GM12878 (cell line): ENCODE measurements around the gene THRA. TPM values are rescaled to one million over a fixed set of nuclear protein-coding genes. Genes with fewer than 3 reads are reported as not detected.

Experiments
- ATF3 ChIP-seq: IDR thresholded peaks from 2 replicates; pipeline ENCODE4 v1.6.1; 2011; ENCODE audit warnings: low read depth, mild to moderate bottlenecking, low read length, moderate library complexity, borderline replicate concordance; ENCODE audit errors: extremely low read depth
- BACH1 ChIP-seq: fragments of 450-650 bp; IDR thresholded peaks from 2 replicates; pipeline ENCODE4 v1.6.1; 2017; ENCODE audit warnings: mild to moderate bottlenecking, borderline replicate concordance
- CEBPZ ChIP-seq: fragments of 150-350 bp; IDR thresholded peaks from 2 replicates; pipeline ENCODE4 v1.6.1; 2016; ENCODE audit warnings: low read depth, low read length
- CHD2 ChIP-seq: IDR thresholded peaks from 2 replicates; pipeline ENCODE4 v1.6.1; 2011; ENCODE audit warnings: low read depth, low read length, improper control_type of control experiment, borderline replicate concordance
- CTCF ChIP-seq, 3 experiments: IDR thresholded peaks in 2 of 3; conservative IDR thresholded peaks in 1 of 3; 2 replicates each; pipeline ENCODE4 v1.5.1; 2011; ENCODE audit warnings: low read depth in 3 of 3, low read length in 3 of 3, mild to moderate bottlenecking in 3 of 3, control low read depth in 2 of 3, moderate library complexity in 2 of 3, inconsistent platforms in 1 of 3, mixed read lengths in 1 of 3; ENCODE audit not compliant: control insufficient read depth in 2 of 3, insufficient read depth in 1 of 3; ENCODE audit errors: extremely low read depth in 1 of 3
- IKZF1 ChIP-seq: fragments of 450-650 bp; conservative IDR thresholded peaks from 2 replicates; pipeline ENCODE4 v1.6.1; 2017; ENCODE audit warnings: antibody characterized with exemption, mild to moderate bottlenecking
- LARP7 ChIP-seq: fragments of 450-650 bp; IDR thresholded peaks from 2 replicates; pipeline ENCODE4 v1.6.1; 2017; ENCODE audit warnings: mild to moderate bottlenecking
- NBN ChIP-seq: fragments of 450-650 bp; IDR thresholded peaks from 2 replicates; pipeline ENCODE4 v1.6.1; 2016
- NKRF ChIP-seq: fragments of 450-650 bp; conservative IDR thresholded peaks from 2 replicates; pipeline ENCODE4 v1.6.1; 2017; ENCODE audit warnings: mild to moderate bottlenecking, moderate library complexity
- NR2F1 ChIP-seq: fragments of 450-650 bp; conservative IDR thresholded peaks from 2 replicates; pipeline ENCODE4 v1.6.1; 2017; ENCODE audit warnings: mild to moderate bottlenecking
- SIN3A ChIP-seq: IDR thresholded peaks from 2 replicates; pipeline ENCODE4 v1.6.1; 2012; ENCODE audit warnings: low read depth, low read length, improper control_type of control experiment
- SMC3 ChIP-seq: IDR thresholded peaks from 2 replicates; pipeline ENCODE4 v1.6.1; 2011; ENCODE audit warnings: low read length, improper control_type of control experiment, borderline replicate concordance
- SPI1 ChIP-seq: IDR thresholded peaks from 2 replicates; pipeline ENCODE4 v1.6.1; 2011; ENCODE audit warnings: low read depth, mild to moderate bottlenecking, low read length, moderate library complexity, borderline replicate concordance; ENCODE audit not compliant: insufficient read depth
- SREBF1 ChIP-seq: IDR thresholded peaks from 2 replicates; pipeline ENCODE4 v1.6.1; 2012; ENCODE audit warnings: mild to moderate bottlenecking, low read length
- SREBF2 ChIP-seq: IDR thresholded peaks from 2 replicates; pipeline ENCODE4 v1.6.1; 2012; ENCODE audit warnings: mild to moderate bottlenecking, low read length
- YY1 ChIP-seq: IDR thresholded peaks from 2 replicates; pipeline ENCODE4 v1.6.1; 2011; ENCODE audit warnings: low read depth, mild to moderate bottlenecking, low read length
- ZBED1 ChIP-seq: IDR thresholded peaks from 2 replicates; pipeline ENCODE4 v1.6.1; 2016; ENCODE audit warnings: borderline replicate concordance
- ZNF687 ChIP-seq: fragments of 450-650 bp; IDR thresholded peaks from 2 replicates; pipeline ENCODE4 v1.6.1; 2017; ENCODE audit warnings: mild to moderate bottlenecking, moderate library complexity
- polyA plus RNA-seq, 11 experiments: library from polyadenylated mRNA; depleted of rRNA in 4 of 11; unstranded in 6 of 11; stranded (reverse) in 5 of 11; fragments of >200 nt; fragmentation: Nextera tagmentation in 4 of 11; fragmentation: Illumina TruSeq in 1 of 11; extraction: Ambion mirVana in 4 of 11; extraction: Trizol in 1 of 11; gene quantifications; 1 replicate in 1 of 11; 2 replicates in 10 of 11; pipeline versions ENCODE4 v1.2.1 to v1.2.3, GENCODE V29; 2011 to 2016; ENCODE audit warnings: inconsistent platforms in 2 of 11, missing spikeins in 2 of 11, low read depth in 1 of 11
- total RNA-seq, 4 experiments: library from RNA; depleted of rRNA in 3 of 4; stranded (reverse); fragments of >200 nt in 3 of 4; fragmentation: Illumina TruSeq in 1 of 4; extraction: Trizol in 1 of 4; gene quantifications; 2 replicates each; pipeline versions ENCODE4 v1.2.1 to v1.2.3, GENCODE V29; 2013 to 2021

Gene THRA
- total and polyA plus RNA-seq, 10 of the 15 experiments (the other 5 are each of a cell fraction or from before 2014, with no cell fraction given): 0.03 to 2.0 (median 0.64) TPM

- TF ChIP-seq ZBED1 (no peak), ZNF687 (no peak), SREBF2 (no peak), CTCF (IDR thresholded peaks at IDR 0.05 in 2 of 3, conservative IDR thresholded peaks at IDR 0.05 in 1 of 3; ENCODE audit: control insufficient read depth in 2 of 3, extremely low read depth in 1 of 3, insufficient read depth in 1 of 3, low read depth in 3 of 3, low read length in 3 of 3) (peak in 1 of 3 experiments; percentile 27; a peak in 2 of 6 replicates), NKRF (0 out of 2 replicates have a peak, but pooled peaks have one; percentile 38), SREBF1 (no peak), YY1 (0 out of 2 replicates have a peak, but pooled peaks have one; percentile 6), SPI1 (no peak), IKZF1 (no peak), NR2F1 (no peak), BACH1 (no peak), CEBPZ (no peak), ATF3 (no peak), LARP7 (peak; percentile 57; the same call in 1 of the 2 replicates), CHD2 (peak; percentile 32; the same call in 1 of the 2 replicates), SMC3 (no peak), NBN (no peak), SIN3A (no peak)
Measured at GRCh38 chr17:40062329-40063186, at the start of gene THRA (continued).
